HG02642 (cell line): Measurements from ENCODE around the gene RMDN2.
"Not testable (repeated sequence)": the region's sequence is repeated elsewhere in the genome, so short reads cannot be mapped to it uniquely, and the experiment has no call there.

Experiments
- ATAC-seq: cut with Tn5 transposase; IDR thresholded peaks from one replicate; pipeline ENCODE4 v1.9.1; 2021; ENCODE audit warnings: mild to moderate bottlenecking; ENCODE audit not compliant: unreplicated experiment, poor library complexity

RMDN2 gene

DNA sequence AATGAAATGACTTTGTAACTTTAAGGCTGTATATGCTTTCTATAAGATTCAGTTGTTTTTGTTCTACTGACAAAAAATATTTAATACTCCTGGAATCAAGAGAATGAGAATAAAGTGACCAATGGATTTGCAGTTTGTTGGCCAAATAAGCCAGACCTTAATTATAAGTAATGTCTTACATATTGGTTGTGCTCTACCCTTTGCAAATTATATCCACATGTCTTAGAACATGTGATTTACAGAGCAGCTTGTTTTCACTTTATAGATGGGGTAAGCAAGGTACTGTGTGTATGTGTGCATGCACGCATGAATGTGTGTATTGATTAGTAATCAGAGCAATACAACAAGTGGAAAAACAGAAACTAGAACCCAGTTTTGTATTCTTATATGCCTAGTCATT, 59.1 kb downstream of the RMDN2 start:
- ATAC-seq: no peak

- no peak for ATAC-seq
Observed at GRCh38 chr2:37984589-37984988, 59.5 kb downstream of the RMDN2 start.

DNA sequence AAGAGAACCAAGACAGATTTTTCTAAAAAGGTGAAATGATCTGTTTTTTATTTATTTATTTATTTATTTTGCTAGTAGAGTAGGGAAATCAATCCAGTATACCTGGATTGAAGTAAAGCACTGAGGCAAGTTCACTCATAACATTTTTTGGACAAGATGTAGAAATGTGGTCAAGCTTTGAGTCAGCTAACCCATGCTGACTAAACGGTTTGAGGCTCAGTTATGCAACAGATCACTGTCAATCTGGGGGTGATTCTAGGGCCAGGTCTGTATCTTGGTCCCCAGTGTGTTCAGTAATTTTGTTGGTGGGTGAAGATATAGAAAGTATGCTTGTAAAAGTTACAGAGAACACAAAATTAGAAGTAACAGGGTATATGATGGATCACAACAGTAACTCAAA, 60.2 kb downstream of the RMDN2 start:
- ATAC-seq: no peak

- ATAC-seq: no peak
Observed at GRCh38 chr2:37987098-37987775, 62.1 kb downstream of the RMDN2 start.

DNA sequence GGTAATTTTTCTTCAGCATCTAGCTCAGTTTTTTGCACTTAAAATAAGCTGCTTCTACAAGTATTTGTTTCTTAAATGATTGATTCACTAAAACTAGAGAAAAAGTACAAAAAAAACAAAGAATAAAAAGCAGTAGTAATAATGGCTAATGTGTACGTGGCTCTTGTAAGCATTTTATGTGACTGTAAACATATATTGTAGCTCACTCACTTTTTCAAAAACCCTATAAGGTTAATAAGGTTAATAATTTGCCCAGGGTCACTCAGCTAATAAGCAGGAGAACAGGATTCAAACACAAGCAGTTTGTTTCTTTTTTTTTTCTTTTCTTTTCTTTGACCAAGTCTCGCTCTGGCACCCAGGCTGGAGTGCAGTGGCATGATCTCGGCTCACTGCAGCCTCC, 67.5 kb downstream of the RMDN2 start:
- ATAC-seq: no peak

- ATAC-seq: no peak
Observed at GRCh38 chr2:37993143-37993542, 68.1 kb downstream of the RMDN2 start.

DNA sequence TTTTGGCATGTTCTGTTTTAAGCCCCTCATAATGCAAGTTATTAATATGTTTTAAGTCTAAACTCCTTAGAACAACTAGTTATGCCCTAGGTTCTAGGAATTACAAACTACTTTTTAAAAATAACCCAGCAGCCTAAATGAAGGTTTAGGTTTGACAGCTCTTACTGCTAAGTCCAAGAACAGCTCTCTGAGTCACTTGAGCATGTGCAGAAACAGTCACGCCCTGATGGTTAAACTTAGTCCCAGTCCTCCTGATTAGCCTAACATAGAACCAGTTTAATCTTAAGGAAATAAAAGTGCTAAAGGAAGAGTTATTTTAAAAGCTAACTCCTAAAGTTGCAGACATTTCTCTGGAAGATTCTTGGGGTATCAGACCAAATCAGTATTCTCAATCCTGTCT, 72.5 kb downstream of the RMDN2 start:
- no peak for ATAC-seq

DNA sequence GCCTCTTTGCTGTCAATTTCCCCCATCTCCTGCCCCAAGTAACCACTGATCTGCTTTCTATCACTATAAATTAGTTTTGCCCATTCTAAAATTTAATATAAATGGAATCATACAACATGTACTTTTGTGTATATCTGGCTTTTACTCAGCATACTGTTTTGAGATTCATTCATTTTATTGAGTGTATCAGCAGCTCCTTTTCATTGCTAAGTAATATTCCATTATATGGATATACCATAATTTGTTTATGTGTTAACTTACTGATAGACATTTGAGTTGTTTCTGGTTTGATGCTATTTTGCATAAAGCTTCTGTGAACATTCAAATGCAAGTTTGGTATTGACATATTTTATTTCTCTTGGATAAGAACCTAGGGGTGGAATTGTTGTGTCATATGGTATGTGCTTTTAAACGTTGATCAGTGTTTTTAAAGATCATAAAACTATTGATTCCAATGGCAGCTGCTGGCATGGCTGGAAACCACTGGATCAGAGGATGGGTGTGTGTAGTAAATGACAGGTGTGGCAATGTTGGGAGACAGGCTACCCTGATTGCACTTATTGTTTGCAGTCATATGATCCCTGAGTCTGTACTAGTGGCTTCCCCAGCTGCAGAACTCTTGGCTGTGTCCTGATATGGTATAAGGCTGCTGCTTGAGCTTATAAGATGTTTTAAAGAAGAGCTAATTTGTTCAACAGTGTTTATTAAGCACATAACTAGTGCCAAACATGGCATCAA, 75.6 kb downstream of the RMDN2 start:
- ATAC-seq: no peak

DNA sequence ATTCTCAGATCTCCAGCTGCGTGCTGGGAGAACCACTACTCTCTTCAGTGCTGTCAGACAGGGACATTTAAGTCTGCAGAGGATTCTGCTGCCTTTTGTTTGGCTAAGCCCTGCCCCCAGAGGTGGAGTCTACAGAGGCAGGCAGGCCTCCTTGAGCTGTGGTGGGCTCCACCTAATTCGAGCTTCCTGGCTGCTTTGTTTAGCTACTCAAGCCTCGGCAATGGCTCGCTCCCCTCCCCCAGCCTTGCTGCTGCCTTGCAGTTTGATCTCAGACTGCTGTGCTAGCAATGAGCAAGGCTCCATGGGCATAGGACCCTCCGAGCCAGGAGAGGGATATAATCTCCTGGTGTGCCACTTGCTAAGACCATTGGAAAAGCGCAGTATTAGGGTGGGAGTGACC, 85.1 kb downstream of the RMDN2 start:
- not testable (repeated sequence) for ATAC-seq

DNA sequence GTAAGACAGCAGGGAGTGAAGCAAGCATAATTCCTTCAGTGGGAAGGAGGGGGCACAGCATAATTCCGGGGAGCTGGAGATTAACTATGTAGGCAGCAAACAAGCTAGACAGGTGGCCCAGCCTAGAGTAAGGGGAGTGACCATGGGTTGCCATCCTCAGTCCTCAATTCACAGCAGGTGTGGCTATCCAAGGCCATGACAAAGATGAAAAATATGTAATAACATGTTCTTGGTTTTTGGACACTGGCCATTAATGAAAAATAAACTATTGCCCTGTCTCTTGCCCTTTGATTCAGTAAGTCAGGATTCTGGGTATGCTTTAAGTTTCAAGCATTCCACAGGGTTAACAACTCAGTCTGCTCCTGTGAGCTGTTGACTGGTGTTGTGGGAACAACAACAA, 85.9 kb downstream of the RMDN2 start:
- no peak for ATAC-seq

- ATAC-seq: no peak
Observed at GRCh38 chr2:38013158-38013752, 88.2 kb downstream of the RMDN2 start.

DNA sequence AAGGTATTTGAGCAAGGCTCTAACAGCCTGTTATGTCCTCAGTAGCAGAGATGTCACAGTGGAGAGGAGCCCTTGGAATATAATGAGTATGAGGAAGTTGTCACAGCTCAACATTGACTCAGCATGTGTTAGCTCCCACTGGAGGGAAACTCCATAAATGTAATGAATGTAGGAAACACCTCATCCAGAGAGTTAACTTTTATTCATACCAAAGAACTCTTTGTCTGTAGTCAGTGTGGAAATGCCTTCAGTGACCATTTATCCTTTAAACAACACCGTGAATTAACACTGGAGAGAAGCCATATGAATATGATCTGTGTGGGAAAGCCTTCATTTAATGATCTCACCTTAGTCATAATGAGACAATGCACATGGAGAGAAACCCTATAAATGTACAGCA, 91.1 kb downstream of the RMDN2 start:
- ATAC-seq: no peak

GRCh38 chr2:38017836-38018235, 92.7 kb downstream of the RMDN2 start:
- ATAC-seq: no peak

DNA sequence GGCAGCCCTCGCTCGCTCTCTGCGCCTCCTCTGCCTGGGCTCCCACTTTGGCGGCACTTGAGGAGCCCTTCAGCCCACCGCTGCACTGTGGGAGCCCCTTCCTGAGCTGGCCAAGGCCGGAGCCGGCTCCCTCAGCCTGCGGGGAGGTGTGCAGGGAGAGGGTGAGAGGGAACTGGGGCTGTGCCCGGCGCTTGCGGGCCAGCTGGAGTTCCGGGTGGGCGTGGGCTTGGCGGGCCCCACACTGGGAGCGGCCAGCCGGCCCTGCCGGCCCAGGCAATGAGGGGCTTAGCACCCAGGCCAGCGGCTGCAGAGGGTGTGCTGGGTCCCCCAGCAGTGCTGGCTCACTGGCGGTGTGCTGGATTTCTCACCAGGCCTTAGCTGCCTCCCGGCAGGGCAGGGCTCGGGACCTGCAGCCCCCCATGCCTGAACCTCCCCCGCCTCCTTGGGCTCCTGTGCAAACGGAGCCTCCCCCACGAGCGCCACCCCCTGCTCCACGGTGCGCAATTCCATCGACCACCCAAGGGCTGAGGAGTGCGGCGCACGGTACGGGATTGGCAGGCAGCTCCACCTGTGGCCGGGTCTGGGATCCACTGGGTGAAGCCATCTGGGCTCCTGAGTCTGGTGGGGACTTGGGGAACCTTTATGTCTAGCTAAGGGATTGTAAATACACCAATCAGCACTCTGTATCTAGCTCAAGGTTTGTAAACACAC, 95.4 kb downstream of the RMDN2 start:
- not testable (repeated sequence) for ATAC-seq

DNA sequence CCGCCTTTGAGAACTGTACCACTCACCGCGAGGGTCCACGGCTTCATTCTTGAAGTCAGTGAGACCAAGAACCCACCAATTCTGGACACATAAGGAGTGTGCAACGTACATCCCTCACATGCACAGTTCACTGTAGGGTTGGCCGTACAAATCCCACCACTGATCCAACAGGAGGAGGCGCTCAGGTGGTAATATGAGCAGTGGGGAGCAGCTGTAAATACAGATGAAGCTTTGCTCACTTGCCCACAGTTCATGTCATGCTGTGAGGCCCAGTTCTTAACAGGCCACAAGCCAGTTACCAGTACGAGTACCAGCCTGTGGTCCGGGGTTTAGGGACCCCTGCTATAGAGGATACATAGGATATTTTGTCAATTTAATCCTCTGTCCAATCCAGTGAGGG, 96.5 kb downstream of the RMDN2 start:
- no peak for ATAC-seq

GRCh38 chr2:38026846-38027245, 101.8 kb downstream of the RMDN2 start:
- no peak for ATAC-seq

- no peak for ATAC-seq
Observed at GRCh38 chr2:38028829-38029228, 103.7 kb downstream of the RMDN2 start.

DNA sequence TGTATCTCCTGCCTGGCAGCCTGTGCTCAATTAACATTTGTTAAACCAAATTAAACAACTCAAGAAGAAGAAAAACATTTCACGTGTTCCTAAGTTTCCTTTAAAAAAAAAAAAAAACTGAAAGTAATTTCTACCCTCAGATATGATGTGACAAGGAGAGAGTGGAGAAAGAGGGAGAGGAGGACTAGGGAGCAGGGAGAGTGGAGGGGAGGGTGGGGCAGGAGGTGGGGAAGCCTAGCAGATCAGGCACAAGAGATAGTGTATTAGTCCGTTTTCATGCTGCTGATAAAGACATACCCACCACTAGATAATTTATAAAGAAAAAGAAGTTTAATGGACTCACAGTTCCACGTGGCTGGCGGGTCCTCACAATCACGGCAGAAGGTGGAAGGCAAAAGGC, 104.4 kb downstream of the RMDN2 start:
- no peak for ATAC-seq

GRCh38 chr2:38030635-38031355, 105.7 kb downstream of the RMDN2 start:
- no peak for ATAC-seq

DNA sequence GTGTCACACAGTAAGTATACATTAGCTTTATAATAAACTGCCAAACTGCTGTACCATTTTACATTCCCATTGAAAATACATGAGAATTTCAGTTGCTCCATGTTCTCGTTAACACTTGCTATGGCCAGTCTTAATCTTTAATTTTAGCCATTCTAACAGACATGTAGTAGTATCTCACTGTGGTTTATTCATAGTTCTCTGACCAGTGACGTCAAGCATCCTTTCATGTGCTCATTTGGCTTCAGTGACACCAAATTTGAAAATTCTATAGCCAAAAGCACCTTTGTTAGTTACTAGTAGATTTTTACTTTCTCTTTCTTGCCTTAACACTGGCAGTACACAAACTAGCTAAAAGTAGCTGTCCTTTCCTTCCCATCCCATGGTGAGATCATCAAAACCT, 107.9 kb downstream of the RMDN2 start:
- no peak for ATAC-seq
